H9 (cell line): ENCODE measurements around the gene UBE2Q2. TPM values are rescaled to one million over a fixed set of nuclear protein-coding genes. Genes with fewer than 3 reads are reported as not detected.
A peak's percentile ranks its signal among the peaks of the same experiment; 100 is the strongest.

Source experiments
- DNase-seq: peaks from one replicate; pipeline ENCODE4 v3.0.0-alpha.2; 2017
- H2AFZ ChIP-seq: one replicate; pipeline ENCODE4 v1.6.1; 2013; ENCODE audit warnings: mild to moderate bottlenecking, low read length, control low read depth, moderate library complexity
- H2AK5ac ChIP-seq: 2 replicates; pipeline ENCODE4 v1.6.1; 2013; ENCODE audit warnings: low read length, control low read depth, mixed read lengths; ENCODE audit not compliant: insufficient read length
- H2BK120ac ChIP-seq: one replicate; pipeline ENCODE4 v1.6.1; 2013; ENCODE audit warnings: low read depth, mild to moderate bottlenecking, low read length, control low read depth, inconsistent platforms; ENCODE audit not compliant: poor library complexity, severe bottlenecking
- H2BK12ac ChIP-seq: 2 replicates; pipeline ENCODE4 v1.6.1; 2013; ENCODE audit warnings: low read length, control low read depth, mixed read lengths, low read depth; ENCODE audit not compliant: insufficient read length
- H2BK15ac ChIP-seq: 2 replicates; pipeline ENCODE4 v1.6.1; 2013; ENCODE audit warnings: low read depth, low read length, control low read depth
- H2BK20ac ChIP-seq: one replicate; pipeline ENCODE4 v1.6.1; 2013; ENCODE audit warnings: low read depth, mild to moderate bottlenecking, low read length, control low read depth, inconsistent platforms; ENCODE audit not compliant: poor library complexity, severe bottlenecking
- H2BK5ac ChIP-seq: 2 replicates; pipeline ENCODE4 v1.6.1; 2013; ENCODE audit warnings: low read length, control low read depth, mixed read lengths; ENCODE audit not compliant: insufficient read length
- H3K14ac ChIP-seq: 2 replicates; pipeline ENCODE4 v1.6.1; 2013; ENCODE audit warnings: low read length, control low read depth; ENCODE audit not compliant: insufficient read depth
- H3K18ac ChIP-seq: 2 replicates; pipeline ENCODE4 v1.6.1; 2013; ENCODE audit warnings: low read depth, mild to moderate bottlenecking, mixed read lengths, low read length, control low read depth; ENCODE audit not compliant: insufficient read length
- H3K23ac ChIP-seq: 2 replicates; pipeline ENCODE4 v1.6.1; 2013; ENCODE audit warnings: low read length, control low read depth, mixed read lengths, low read depth; ENCODE audit not compliant: insufficient read length
- H3K23me2 ChIP-seq: 2 replicates; pipeline ENCODE4 v1.6.1; 2013; ENCODE audit warnings: low read depth, mild to moderate bottlenecking, mixed read lengths, low read length, control low read depth; ENCODE audit not compliant: insufficient read length, poor library complexity, severe bottlenecking
- H3K27ac ChIP-seq: 2 replicates; pipeline ENCODE4 v1.5.1; 2013; ENCODE audit warnings: low read length, control low read depth, mixed read lengths, low read depth; ENCODE audit not compliant: insufficient read length
- H3K27me3 ChIP-seq: 2 replicates; pipeline ENCODE4 v1.6.1; 2013; ENCODE audit warnings: low read length, control low read depth, inconsistent platforms; ENCODE audit not compliant: insufficient read depth
- H3K4ac ChIP-seq: 2 replicates; pipeline ENCODE4 v1.6.1; 2013; ENCODE audit warnings: low read depth, mild to moderate bottlenecking, control low read depth, inconsistent platforms, low read length, moderate library complexity
- H3K4me1 ChIP-seq: 2 replicates; pipeline ENCODE4 v1.6.1; 2013; ENCODE audit warnings: low read length, control low read depth, inconsistent platforms; ENCODE audit not compliant: insufficient read depth
- H3K4me2 ChIP-seq: 2 replicates; pipeline ENCODE4 v1.6.1; 2013; ENCODE audit warnings: low read length, control low read depth, mixed read lengths; ENCODE audit not compliant: insufficient read length, insufficient read depth
- H3K56ac ChIP-seq: 2 replicates; pipeline ENCODE4 v1.6.1; 2013; ENCODE audit warnings: low read depth, mild to moderate bottlenecking, mixed read lengths, low read length, control low read depth; ENCODE audit not compliant: insufficient read length
- H3K79me1 ChIP-seq: 2 replicates; pipeline ENCODE4 v1.6.1; 2013; ENCODE audit warnings: low read depth, mild to moderate bottlenecking, moderate library complexity, low read length, control low read depth, inconsistent platforms; ENCODE audit not compliant: insufficient read depth, poor library complexity, severe bottlenecking
- H3K79me2 ChIP-seq: 2 replicates; pipeline ENCODE4 v1.6.1; 2013; ENCODE audit warnings: low read length, control low read depth, inconsistent platforms; ENCODE audit not compliant: insufficient read depth
- H3K9ac ChIP-seq: 2 replicates; pipeline ENCODE4 v1.6.1; 2013; ENCODE audit warnings: low read length, control low read depth, mixed read lengths; ENCODE audit not compliant: insufficient read length; ENCODE audit errors: extremely low read depth
- H3K9me3 ChIP-seq: one replicate; pipeline ENCODE4 v1.6.1; 2013; ENCODE audit warnings: low read depth, low read length, inconsistent platforms; ENCODE audit not compliant: control insufficient read depth
- H3T11ph ChIP-seq: one replicate; pipeline ENCODE4 v1.6.1; 2013; ENCODE audit warnings: mild to moderate bottlenecking, low read length, control low read depth, inconsistent platforms
- H4K20me1 ChIP-seq: one replicate; pipeline ENCODE4 v1.6.1; 2013; ENCODE audit not compliant: control insufficient read depth, insufficient read length, insufficient read depth
- H4K5ac ChIP-seq: 2 replicates; pipeline ENCODE4 v1.6.1; 2013; ENCODE audit warnings: low read depth, mild to moderate bottlenecking, mixed read lengths, low read length, control low read depth; ENCODE audit not compliant: insufficient read length
- H4K8ac ChIP-seq: replicated peaks from 2 replicates; pipeline ENCODE4 v1.6.1; 2013; ENCODE audit warnings: low read length, control low read depth, mixed read lengths, low read depth; ENCODE audit not compliant: insufficient read length
- H4K91ac ChIP-seq: 2 replicates; pipeline ENCODE4 v1.6.1; 2013; ENCODE audit warnings: low read depth, mild to moderate bottlenecking, moderate library complexity, mixed read lengths, low read length, control low read depth; ENCODE audit not compliant: insufficient read length
- H3K27ac Mint-ChIP-seq, 3 experiments: 2 replicates in 2 of 3; 3 replicates in 1 of 3; pipeline ENCODE4 v1.8.0; 2020 to 2021; ENCODE audit warnings: mixed read lengths in 3 of 3, mild to moderate bottlenecking in 1 of 3, moderate library complexity in 1 of 3
- H3K27me3 Mint-ChIP-seq: 2 replicates; pipeline ENCODE4 v1.8.0; 2021; ENCODE audit warnings: low read depth, mild to moderate bottlenecking, moderate library complexity, mixed read lengths
- H3K36me3 Mint-ChIP-seq, 3 experiments: 2 replicates in 2 of 3; 3 replicates in 1 of 3; pipeline ENCODE4 v1.8.0; 2020 to 2021; ENCODE audit warnings: low read depth in 3 of 3, mixed read lengths in 3 of 3; ENCODE audit not compliant: insufficient read depth in 1 of 3
- H3K4me1 Mint-ChIP-seq, 2 experiments: 2 replicates each; pipeline ENCODE4 v1.8.0; 2020; ENCODE audit warnings: mixed read lengths in 2 of 2
- H3K4me3 Mint-ChIP-seq, 2 experiments: 2 replicates in 1 of 2; 3 replicates in 1 of 2; pipeline ENCODE4 v1.8.0; 2020 to 2021; ENCODE audit warnings: mild to moderate bottlenecking in 2 of 2, mixed read lengths in 2 of 2, moderate library complexity in 1 of 2
- H3K9me3 Mint-ChIP-seq, 2 experiments: 2 replicates in 1 of 2; 3 replicates in 1 of 2; pipeline ENCODE4 v1.8.0; 2020; ENCODE audit warnings: mild to moderate bottlenecking in 2 of 2, mixed read lengths in 2 of 2, moderate library complexity in 1 of 2
- CTCF ChIP-seq: fragments of 200-600 bp; sonication (generic); conservative IDR thresholded peaks from 3 replicates; pipeline ENCODE4 v1.8.0; 2021; ENCODE audit warnings: antibody characterized with exemption, mild to moderate bottlenecking
- WGBS: extraction: QIAGEN DNeasy Blood & Tissue Kit; methylation state at CpG from one replicate; pipeline ENCODE4 v1.1.7; 2013; ENCODE audit warnings: missing lambda C conversion rate, low lambda C conversion rate, mixed read lengths; ENCODE audit not compliant: insufficient read length; ENCODE audit errors: extremely low coverage; 5-methylcytosine and 5-hydroxymethylcytosine counted together
- total RNA-seq: library from RNA; stranded (reverse); gene quantifications from 2 replicates; pipeline ENCODE4 v1.2.1, GENCODE V29; 2021

UBE2Q2 gene
- total RNA-seq, 1 experiment from 2014 or later, result 29.6 TPM

- DNase-seq, result no peak
- no peaks in the 10 kb centered on the region for H3K27me3 Mint-ChIP-seq
- H3K9ac ChIP-seq, result no peak overlapping the region
- no peak overlapping the region for H2BK20ac ChIP-seq
- no peak overlapping the region for H4K8ac ChIP-seq
- H2BK12ac ChIP-seq, result no peak overlapping the region
- peaks cover 2% of the 10 kb centered on the region; the same call in 1 of the 2 replicates for H3K79me2 ChIP-seq
- H4K91ac ChIP-seq, result no peak overlapping the region
- peaks cover 26 to 33% of the 10 kb centered on the region in 2 experiments for H3K4me1 Mint-ChIP-seq
- peaks cover 10% of the 10 kb centered on the region for H3K4me1 ChIP-seq
- H3K36me3 Mint-ChIP-seq, result peaks cover 6 to 37% (median 15%) of the 10 kb centered on the region in 3 experiments
- no peaks in the 10 kb centered on the region for H4K20me1 ChIP-seq
- no peak overlapping the region for H3K4me3 Mint-ChIP-seq
- 0 out of 7 replicates have a peak overlapping the region, but pooled peaks of 1 of the 3 experiments have one; percentile 46 for H3K27ac Mint-ChIP-seq
- no peak overlapping the region; the same call in 1 of the 2 replicates for H3K14ac ChIP-seq
- H3K4me2 ChIP-seq, result no peak overlapping the region
- H3T11ph ChIP-seq, result no peak overlapping the region
- no peak overlapping the region for H3K23ac ChIP-seq
- no peak overlapping the region for H3K18ac ChIP-seq
- no peak overlapping the region for H3K56ac ChIP-seq
- no peak overlapping the region for H4K5ac ChIP-seq
- H3K9me3 ChIP-seq, result no peaks in the 10 kb centered on the region
- H3K27me3 ChIP-seq, result no peaks in the 10 kb centered on the region
- no peak overlapping the region for H2AK5ac ChIP-seq
- H3K79me1 ChIP-seq, result peaks cover 4% of the 10 kb centered on the region
- no peak overlapping the region for H2BK15ac ChIP-seq
- H2BK5ac ChIP-seq, result no peak overlapping the region
- H2AFZ ChIP-seq, result no peak overlapping the region
- no peak for TF ChIP-seq CTCF
- no peaks in the 10 kb centered on the region for H3K9me3 Mint-ChIP-seq
- no peak overlapping the region for H3K4ac ChIP-seq
- no peak overlapping the region for H2BK120ac ChIP-seq
- no peak overlapping the region for H3K27ac ChIP-seq
- WGBS, result no CpG with 5 or more reads among the region's 1 CpG
- no peaks in the 10 kb centered on the region for H3K23me2 ChIP-seq
Measured at GRCh38 chr15:75924576-75924975, 81.3 kb downstream of the UBE2Q2 start.
